GM23338 (cell line): Measurements from ENCODE around the gene PNPLA3. TPM values are rescaled to one million over a fixed set of nuclear protein-coding genes. Genes with fewer than 3 reads are reported as not detected.
"Not testable (repeated sequence)": the region's sequence is repeated elsewhere in the genome, so short reads cannot be mapped to it uniquely, and the experiment has no call there.

ENCODE experiments used
- ATAC-seq: fragments of 200-7000 bp; cut with Tn5 transposase; 3 replicates; pipeline ENCODE4 v1.9.1; 2020
- DNase-seq: peaks from one replicate; pipeline ENCODE4 v3.0.0-alpha.2; 2015; ENCODE audit warnings: low spot score
- H2AFZ ChIP-seq: fragments of 200-600 bp; sonication (generic); 2 replicates; pipeline ENCODE4 v1.8.0; 2016; ENCODE audit warnings: antibody characterized with exemption, mild to moderate bottlenecking, moderate library complexity
- H3F3A ChIP-seq: fragments of 200-600 bp; sonication (generic); replicated peaks from 2 replicates; pipeline ENCODE4 v1.8.0; 2017; ENCODE audit warnings: antibody characterized with exemption, mixed run types, low read depth
- H3K27ac ChIP-seq: fragments of 200-600 bp; sonication (generic); 2 replicates; pipeline ENCODE4 v1.6.1; 2016; ENCODE audit warnings: low read depth
- H3K27me3 ChIP-seq: fragments of 200-600 bp; sonication (generic); 2 replicates; pipeline ENCODE4 v1.8.0; 2016; ENCODE audit warnings: mild to moderate bottlenecking, mixed run types, moderate library complexity; ENCODE audit not compliant: insufficient read depth
- H3K36me3 ChIP-seq: fragments of 200-600 bp; sonication (generic); 2 replicates; pipeline ENCODE4 v1.8.0; 2016; ENCODE audit warnings: mild to moderate bottlenecking; ENCODE audit not compliant: insufficient read depth
- H3K4me1 ChIP-seq: fragments of 200-600 bp; sonication (generic); 2 replicates; pipeline ENCODE4 v1.8.0; 2016; ENCODE audit warnings: mild to moderate bottlenecking, moderate library complexity; ENCODE audit not compliant: insufficient read depth
- H3K4me2 ChIP-seq: fragments of 200-600 bp; sonication (generic); 2 replicates; pipeline ENCODE4 v1.7.1; 2017; ENCODE audit warnings: mixed run types
- H3K4me3 ChIP-seq: fragments of 200-600 bp; sonication (generic); 2 replicates; pipeline ENCODE4 v1.6.1; 2016; ENCODE audit warnings: mixed run types
- H3K79me2 ChIP-seq: fragments of 200-600 bp; sonication (generic); replicated peaks from 2 replicates; pipeline ENCODE4 v1.8.0; 2017; ENCODE audit warnings: mild to moderate bottlenecking; ENCODE audit not compliant: insufficient read depth
- H3K9me2 ChIP-seq: fragments of 200-600 bp; sonication (generic); 2 replicates; pipeline ENCODE4 v1.8.0; 2017; ENCODE audit not compliant: insufficient read depth
- H4K20me1 ChIP-seq: fragments of 200-600 bp; sonication (generic); replicated peaks from 2 replicates; pipeline ENCODE4 v1.8.0; 2017; ENCODE audit warnings: mild to moderate bottlenecking; ENCODE audit not compliant: insufficient read depth
- H3K27ac Mint-ChIP-seq: 2 replicates; pipeline ENCODE4 v1.8.0; 2020; ENCODE audit warnings: inconsistent platforms, mild to moderate bottlenecking, moderate library complexity, mixed read lengths
- H3K27me3 Mint-ChIP-seq: 3 replicates; pipeline ENCODE4 v1.8.0; 2022; ENCODE audit warnings: low read depth, mild to moderate bottlenecking, moderate library complexity, mixed read lengths, inconsistent platforms; ENCODE audit not compliant: insufficient read depth, poor library complexity
- H3K36me3 Mint-ChIP-seq: 3 replicates; pipeline ENCODE4 v1.8.0; 2021; ENCODE audit warnings: low read depth, mild to moderate bottlenecking, inconsistent platforms, moderate library complexity, mixed read lengths
- H3K4me1 Mint-ChIP-seq: 3 replicates; pipeline ENCODE4 v1.8.0; 2020; ENCODE audit warnings: mild to moderate bottlenecking, inconsistent platforms, mixed read lengths
- H3K4me3 Mint-ChIP-seq: 3 replicates; pipeline ENCODE4 v1.8.0; 2021; ENCODE audit warnings: moderate library complexity, mild to moderate bottlenecking, inconsistent platforms, mixed read lengths
- H3K9me3 Mint-ChIP-seq: 3 replicates; pipeline ENCODE4 v1.8.0; 2020; ENCODE audit warnings: moderate library complexity, mild to moderate bottlenecking, inconsistent platforms, mixed read lengths
- CREB1 ChIP-seq: fragments of 250-450 bp; sonication (Bioruptor Pico); IDR thresholded peaks from 2 replicates; pipeline ENCODE4 v1.5.0; 2020; ENCODE audit warnings: low read depth, mild to moderate bottlenecking, moderate library complexity
- CTCF ChIP-seq, 2 experiments: fragments of 200-600 bp in 1 of 2; sonication (generic) in 1 of 2; conservative IDR thresholded peaks; 2 replicates each; pipeline versions ENCODE4 v1.5.1 to v1.6.1; 2016 to 2017; ENCODE audit warnings: antibody characterized with exemption in 2 of 2, low read depth in 2 of 2, mild to moderate bottlenecking in 2 of 2, moderate library complexity in 1 of 2
- ETS1 ChIP-seq: IDR thresholded peaks from 2 replicates; pipeline ENCODE4 v1.6.1; 2016; ENCODE audit warnings: antibody characterized with exemption
- EZH2 ChIP-seq: fragments of 200-600 bp; sonication (generic); IDR thresholded peaks from one replicate; pipeline ENCODE4 v1.8.0; 2017; ENCODE audit warnings: antibody characterized with exemption, mild to moderate bottlenecking, low read depth; ENCODE audit not compliant: unreplicated experiment
- NANOG ChIP-seq: IDR thresholded peaks from 2 replicates; pipeline ENCODE4 v1.6.1; 2016; ENCODE audit warnings: antibody characterized with exemption, borderline replicate concordance
- REST ChIP-seq: IDR thresholded peaks from one replicate; pipeline ENCODE4 v1.6.1; 2018; ENCODE audit warnings: antibody characterized with exemption; ENCODE audit not compliant: unreplicated experiment
- STAT1 ChIP-seq: IDR thresholded peaks from one replicate; pipeline ENCODE4 v1.6.1; 2016; ENCODE audit warnings: antibody characterized with exemption; ENCODE audit not compliant: unreplicated experiment
- polyA plus RNA-seq: library from polyadenylated mRNA; unstranded; fragments of >200 nt; fragmentation: Nextera tagmentation; extraction: Ambion mirVana; gene quantifications from 2 replicates; pipeline ENCODE4 v1.2.1, GENCODE V29; 2016
- total RNA-seq: library from RNA; depleted of rRNA; stranded (reverse); fragments of >200 nt; shearing (Covaris generic); gene quantifications from 2 replicates; pipeline ENCODE4 v1.2.3, GENCODE V29; 2014

PNPLA3 gene
- total and polyA plus RNA-seq, 2 experiments from 2014 or later: 17.7 to 23.4 TPM

- TF ChIP-seq REST (no peak), CREB1 (CRISPR knock-in tag) (no peak), EZH2 (no peak), NANOG (no peak), STAT1 (no peak), ETS1 (no peak), CTCF (conservative IDR thresholded peaks at IDR 0.05; ENCODE audit: low read depth in 2 of 2) (no peak)
These were observed 23.4 kb upstream of the PNPLA3 start (continued) for GRCh38 chr22:43900206-43900605.

GRCh38 chr22:43901976-43902643 is 21.5 kb upstream of the PNPLA3 start:
- H3K4me3 Mint-ChIP-seq: no peak overlapping the region; the same call in 2 of the 3 replicates
- Histone ChIP-seq H3K27me3 (no peaks in the 10 kb centered on the region), H3K4me3 (no peak overlapping the region), H3K4me2 (no peak overlapping the region), H3K27ac (no peak overlapping the region), H3K4me1 (no peaks in the 10 kb centered on the region), H3F3A (no peaks in the 10 kb centered on the region), H3K9me2 (no peaks in the 10 kb centered on the region), H3K79me2 (no peaks in the 10 kb centered on the region), H2AFZ (no peak overlapping the region), H3K36me3 (no peaks in the 10 kb centered on the region), H4K20me1 (no peaks in the 10 kb centered on the region)
- peaks cover 10% of the 10 kb centered on the region for H3K27me3 Mint-ChIP-seq
- ATAC-seq (no peak), DNase-seq (no peak)
- TF ChIP-seq EZH2 (no peak), REST (no peak), ETS1 (no peak)
- H3K27ac Mint-ChIP-seq: no peak overlapping the region
- no peaks in the 10 kb centered on the region; the same call in 2 of the 3 replicates for H3K36me3 Mint-ChIP-seq
- no peaks in the 10 kb centered on the region for H3K4me1 Mint-ChIP-seq
- peaks cover 10% of the 10 kb centered on the region; the same call in 2 of the 3 replicates for H3K9me3 Mint-ChIP-seq

- not testable (repeated sequence) for H3K27ac Mint-ChIP-seq, H3K27ac ChIP-seq, H3K36me3 Mint-ChIP-seq, DNase-seq, H3K9me3 Mint-ChIP-seq, H3K4me1 ChIP-seq, H3K79me2 ChIP-seq, H4K20me1 ChIP-seq, H3K27me3 ChIP-seq, H3F3A ChIP-seq, H3K4me2 ChIP-seq, H3K4me3 Mint-ChIP-seq, H3K4me3 ChIP-seq, H3K4me1 Mint-ChIP-seq, H3K36me3 ChIP-seq, H3K9me2 ChIP-seq, ATAC-seq
- 0 out of 2 replicates have a peak overlapping the region, but pooled peaks have one; percentile 47 for H2AFZ ChIP-seq
- H3K27me3 Mint-ChIP-seq: peaks cover 10% of the 10 kb centered on the region
These were observed 20.6 kb upstream of the PNPLA3 start for GRCh38 chr22:43903033-43903432.
